Fibroblast of the aortic adventitia (primary cell): ENCODE results near the gene ASIC4. TPM values are rescaled to one million over a fixed set of nuclear protein-coding genes. Genes with fewer than 3 reads are reported as not detected.

Experiments used
- DNase-seq: peaks from one replicate; pipeline ENCODE4 v3.0.0-alpha.2; 2010; ENCODE audit warnings: low read depth
- H3K4me3 ChIP-seq: 2 replicates; pipeline ENCODE4 v1.5.1; 2011; ENCODE audit warnings: low read depth, mild to moderate bottlenecking, control low read depth, low read length, moderate library complexity
- CTCF ChIP-seq: IDR thresholded peaks from 2 replicates; pipeline ENCODE4 v1.5.1; 2011; ENCODE audit warnings: mild to moderate bottlenecking, low read length, control low read depth, inconsistent platforms; ENCODE audit not compliant: insufficient read depth
- total RNA-seq: library from RNA; depleted of rRNA; stranded (reverse); fragments of >200 nt; gene quantifications from 2 replicates; pipeline ENCODE4 v1.2.3, GENCODE V29; 2012; ENCODE audit warnings: low replicate concordance

The ASIC4 gene
- total RNA-seq, 1 donor, result not detected

- DNase-seq, result no peak
- H3K4me3 ChIP-seq, result no peak overlapping the region
- no peak for TF ChIP-seq CTCF
These were observed 58.9 kb downstream of the ASIC4 start for GRCh38 chr2:219573166-219573565.

- no peak overlapping the region for H3K4me3 ChIP-seq
- no peak for TF ChIP-seq CTCF
- no peak for DNase-seq
These were observed 60.4 kb downstream of the ASIC4 start for GRCh38 chr2:219574484-219575311.

GRCh38 chr2:219575566-219576504, 61.6 kb downstream of the ASIC4 start:
- H3K4me3 ChIP-seq, result no peak overlapping the region
- DNase-seq, result no peak
- TF ChIP-seq CTCF, result no peak

- DNase-seq, result no peak
These were observed 62.5 kb downstream of the ASIC4 start for GRCh38 chr2:219576505-219577388.

GRCh38 chr2:219578811-219579613, 64.7 kb downstream of the ASIC4 start:
- H3K4me3 ChIP-seq, result no peak overlapping the region
- TF ChIP-seq CTCF, result no peak
- peak; percentile 24 for DNase-seq

More at GRCh38 chr2:219576505-219577388, 62.5 kb downstream of the ASIC4 start:
- TF ChIP-seq CTCF, result no peak
- no peak overlapping the region for H3K4me3 ChIP-seq
